Astrocyte (in vitro differentiated cells and primary cell): ENCODE data around the gene EYS. TPM values are rescaled to one million over a fixed set of nuclear protein-coding genes. Genes with fewer than 3 reads are reported as not detected.

ENCODE experiments used
- DNase-seq: peaks from one replicate; pipeline ENCODE4 v3.0.0-alpha.2; 2010; ENCODE audit warnings: low read depth
- FAIRE-seq: peaks from 2 replicates; lab custom pipeline; 2011; peaks lifted over from hg19 to GRCh38; lab: Jason Lieb, UNC
- H2AFZ ChIP-seq: 2 replicates; pipeline ENCODE4 v1.6.0; 2012; ENCODE audit warnings: low read depth, low read length, inconsistent platforms
- H3K27ac ChIP-seq: 2 replicates; pipeline ENCODE4 v1.5.1; 2011; ENCODE audit warnings: low read depth, low read length, inconsistent platforms
- H3K27me3 ChIP-seq: 2 replicates; pipeline ENCODE4 v1.6.0; 2011; ENCODE audit warnings: low read length, inconsistent platforms; ENCODE audit not compliant: insufficient read depth
- H3K36me3 ChIP-seq: 2 replicates; pipeline ENCODE4 v1.5.1; 2011; ENCODE audit warnings: low read length, inconsistent platforms; ENCODE audit not compliant: insufficient read depth
- H3K4me1 ChIP-seq: 2 replicates; pipeline ENCODE4 v1.5.1; 2011; ENCODE audit warnings: low read length, inconsistent platforms; ENCODE audit not compliant: insufficient read depth
- H3K4me2 ChIP-seq: 2 replicates; pipeline ENCODE4 v1.6.0; 2012; ENCODE audit warnings: low read length, inconsistent platforms
- H3K4me3 ChIP-seq: 2 replicates; pipeline ENCODE4 v1.5.1; 2011; ENCODE audit warnings: low read depth, mild to moderate bottlenecking, low read length, inconsistent platforms; ENCODE audit not compliant: insufficient read depth
- H3K79me2 ChIP-seq: 2 replicates; pipeline ENCODE4 v1.6.0; 2012; ENCODE audit warnings: mild to moderate bottlenecking, low read length, inconsistent platforms; ENCODE audit not compliant: insufficient read depth
- H3K9ac ChIP-seq: 2 replicates; pipeline ENCODE4 v1.6.0; 2012; ENCODE audit warnings: mild to moderate bottlenecking, low read length, inconsistent platforms
- H3K9me3 ChIP-seq: 2 replicates; pipeline ENCODE4 v1.5.1; 2012; ENCODE audit warnings: low read depth, mild to moderate bottlenecking, low read length, inconsistent platforms; ENCODE audit not compliant: insufficient read depth
- H4K20me1 ChIP-seq: 2 replicates; pipeline ENCODE4 v1.6.0; 2012; ENCODE audit warnings: low read length, inconsistent platforms; ENCODE audit not compliant: insufficient read depth
- H3K27ac Mint-ChIP-seq: one replicate; pipeline ENCODE4 v1.8.0; 2021; ENCODE audit warnings: mild to moderate bottlenecking, mixed read lengths; ENCODE audit not compliant: unreplicated experiment
- H3K27me3 Mint-ChIP-seq: one replicate; pipeline ENCODE4 v1.8.0; 2021; ENCODE audit warnings: low read depth, mixed read lengths; ENCODE audit not compliant: unreplicated experiment
- H3K36me3 Mint-ChIP-seq: one replicate; pipeline ENCODE4 v1.8.0; 2021; ENCODE audit warnings: low read depth, mixed read lengths; ENCODE audit not compliant: unreplicated experiment
- H3K4me1 Mint-ChIP-seq: one replicate; pipeline ENCODE4 v1.8.0; 2021; ENCODE audit warnings: low read depth, mixed read lengths; ENCODE audit not compliant: unreplicated experiment
- H3K4me3 Mint-ChIP-seq: one replicate; pipeline ENCODE4 v1.8.0; 2021; ENCODE audit warnings: mild to moderate bottlenecking, moderate library complexity, mixed read lengths; ENCODE audit not compliant: unreplicated experiment
- H3K9me3 Mint-ChIP-seq: one replicate; pipeline ENCODE4 v1.8.0; 2021; ENCODE audit warnings: mild to moderate bottlenecking, mixed read lengths; ENCODE audit not compliant: unreplicated experiment
- CTCF ChIP-seq: IDR thresholded peaks from 2 replicates; pipeline ENCODE4 v1.5.1; 2011; ENCODE audit warnings: low read depth, mild to moderate bottlenecking, inconsistent platforms, low read length, moderate library complexity; ENCODE audit not compliant: insufficient read depth
- EZH2 ChIP-seq: IDR thresholded peaks from 2 replicates; pipeline ENCODE4 v1.6.1; 2012; ENCODE audit warnings: mild to moderate bottlenecking, low read length, inconsistent platforms; ENCODE audit not compliant: insufficient read depth
- total RNA-seq: library from RNA; stranded (reverse); gene quantifications from 2 replicates; pipeline ENCODE4 v1.2.1, GENCODE V29; 2021

EYS gene
- total RNA-seq, 1 donor from 2014 or later: 0.16 TPM

DNA sequence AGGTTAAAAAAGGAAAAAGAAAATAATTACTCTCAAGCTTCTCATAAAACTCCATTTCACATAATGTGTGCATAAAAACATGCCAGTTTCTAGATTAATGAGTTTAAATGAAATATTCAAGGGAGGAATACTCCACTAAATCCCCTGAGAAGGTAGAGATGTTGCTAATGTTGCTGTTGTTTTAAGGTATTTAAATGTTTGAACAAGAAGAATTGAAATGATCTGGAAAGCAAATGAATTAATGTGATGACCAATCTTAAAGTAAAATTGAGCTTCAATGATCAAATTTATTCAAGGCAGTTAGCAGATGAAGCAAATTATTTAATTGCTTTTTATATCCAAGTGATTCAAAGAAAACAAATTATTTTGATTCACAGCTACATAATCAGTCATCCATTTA is 804.4 kb downstream of the EYS start:
- Histone ChIP-seq H3K79me2 (no peaks in the 10 kb centered on the region), H3K4me2 (no peak overlapping the region), H3K4me1 (no peaks in the 10 kb centered on the region), H3K9ac (no peak overlapping the region), H3K27ac (no peak overlapping the region), H4K20me1 (no peaks in the 10 kb centered on the region), H2AFZ (no peak overlapping the region), H3K36me3 (no peaks in the 10 kb centered on the region), H3K9me3 (no peaks in the 10 kb centered on the region), H3K4me3 (no peak overlapping the region), H3K27me3 (no peaks in the 10 kb centered on the region)
- H3K27ac Mint-ChIP-seq: no peak overlapping the region
- no peaks in the 10 kb centered on the region for H3K4me1 Mint-ChIP-seq
- no peaks in the 10 kb centered on the region for H3K27me3 Mint-ChIP-seq
- peaks cover 5% of the 10 kb centered on the region for H3K9me3 Mint-ChIP-seq
- no peaks in the 10 kb centered on the region for H3K36me3 Mint-ChIP-seq
- TF ChIP-seq CTCF: no peak
- TF ChIP-seq EZH2: no peak
- DNase-seq (no peak), FAIRE-seq (no peak)
- H3K4me3 Mint-ChIP-seq: no peak overlapping the region

- H3K9me3 Mint-ChIP-seq: peaks cover 5% of the 10 kb centered on the region
- no peaks in the 10 kb centered on the region for H3K4me1 Mint-ChIP-seq
- no peak overlapping the region for H3K4me2 ChIP-seq
- H3K9me3 ChIP-seq: no peaks in the 10 kb centered on the region
- no peaks in the 10 kb centered on the region for H3K27me3 ChIP-seq
- DNase-seq (no peak), FAIRE-seq (no peak)
- H3K36me3 Mint-ChIP-seq: no peaks in the 10 kb centered on the region
- no peak overlapping the region for H3K27ac ChIP-seq
- no peak overlapping the region for H2AFZ ChIP-seq
- no peaks in the 10 kb centered on the region for H3K4me1 ChIP-seq
- H3K9ac ChIP-seq: no peak overlapping the region
- H3K27me3 Mint-ChIP-seq: no peaks in the 10 kb centered on the region
- no peaks in the 10 kb centered on the region for H3K36me3 ChIP-seq
- H4K20me1 ChIP-seq: no peaks in the 10 kb centered on the region
- no peak overlapping the region for H3K4me3 ChIP-seq
- no peak overlapping the region for H3K27ac Mint-ChIP-seq
- no peaks in the 10 kb centered on the region for H3K79me2 ChIP-seq
- H3K4me3 Mint-ChIP-seq: no peak overlapping the region
- TF ChIP-seq EZH2: no peak
- no peak for TF ChIP-seq CTCF
Observed at GRCh38 chr6:64896939-64897338, 810.1 kb downstream of the EYS start.

- Histone ChIP-seq H4K20me1 (no peaks in the 10 kb centered on the region), H3K79me2 (no peaks in the 10 kb centered on the region), H2AFZ (no peak overlapping the region), H3K9ac (no peak overlapping the region), H3K9me3 (no peaks in the 10 kb centered on the region), H3K27ac (no peak overlapping the region), H3K4me3 (no peak overlapping the region), H3K27me3 (no peaks in the 10 kb centered on the region), H3K4me2 (no peak overlapping the region), H3K36me3 (no peaks in the 10 kb centered on the region), H3K4me1 (peaks cover 5% of the 10 kb centered on the region)
- Mint-ChIP-seq H3K4me1 (no peaks in the 10 kb centered on the region), H3K4me3 (no peak overlapping the region), H3K27ac (no peak overlapping the region), H3K27me3 (no peaks in the 10 kb centered on the region), H3K36me3 (no peaks in the 10 kb centered on the region), H3K9me3 (peaks cover 5% of the 10 kb centered on the region)
- DNase-seq (no peak), FAIRE-seq (no peak)
- no peak for TF ChIP-seq CTCF
- TF ChIP-seq EZH2: no peak
Observed at GRCh38 chr6:64895945-64896344, 811.1 kb downstream of the EYS start.
